Dedifferentiated amniotic fluid mesenchymal stem cell (primary cell): Measurements from ENCODE around the gene PTPN14.
A peak's percentile ranks its signal among the peaks of the same experiment; 100 is the strongest.

Experiments
- DNase-seq: peaks from one replicate; pipeline ENCODE4 v3.0.0-alpha.2; 2016; ENCODE audit errors: extremely low spot score

Gene PTPN14

DNA sequence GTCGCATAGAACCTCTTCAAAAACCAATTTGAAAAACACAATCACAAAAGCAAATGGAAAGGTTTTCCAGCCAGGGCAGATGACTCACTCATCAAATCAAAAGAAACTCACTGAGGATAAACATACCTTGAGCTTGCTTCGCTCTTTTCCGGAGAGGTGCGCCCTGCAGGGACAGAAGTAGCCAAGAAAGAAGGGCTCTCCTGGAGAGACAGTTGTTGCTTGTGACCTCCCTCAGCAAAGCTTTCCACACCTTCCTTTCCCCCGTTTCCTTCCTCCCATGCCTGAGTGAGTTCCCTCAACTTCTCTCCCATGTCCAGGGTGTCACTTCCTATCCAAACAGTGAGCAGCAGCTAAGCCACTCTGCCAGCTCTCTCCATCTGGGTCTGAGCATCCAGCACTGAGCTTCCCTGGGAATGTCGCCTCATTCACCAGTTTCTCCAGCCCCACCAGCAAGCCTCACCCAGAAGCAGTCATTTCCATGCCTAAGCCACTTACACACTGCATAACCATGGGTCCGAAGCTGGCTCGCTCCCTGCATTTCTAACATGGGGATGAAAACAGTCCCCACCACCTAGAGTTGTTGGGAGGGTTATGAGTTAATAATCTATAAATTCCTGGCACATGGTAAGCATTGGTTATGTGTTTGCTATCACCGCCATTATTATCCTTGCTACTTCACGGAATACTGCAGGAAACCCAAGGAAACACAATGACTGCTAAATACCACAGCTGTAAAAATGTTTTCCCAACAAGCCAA is 75.0 kb downstream of the PTPN14 start:
- no peak for DNase-seq

DNA sequence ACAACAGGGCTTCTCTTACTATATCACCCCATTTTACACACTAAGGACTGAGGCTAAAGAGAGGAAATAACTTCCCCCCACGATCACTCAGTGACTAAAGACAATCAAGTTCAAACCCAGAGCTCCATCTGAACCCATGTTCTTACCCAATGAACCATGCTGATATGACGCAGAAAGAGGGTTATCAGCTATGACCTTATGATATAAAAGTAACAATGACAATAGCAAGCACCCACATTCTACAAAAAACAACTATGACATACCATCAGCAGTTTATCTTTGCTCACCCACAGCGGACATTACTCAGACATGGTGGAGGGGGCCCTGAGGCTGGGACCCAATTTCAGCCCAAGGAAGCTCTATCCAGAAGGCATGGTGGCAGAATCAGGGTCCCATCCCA is 75.7 kb downstream of the PTPN14 start:
- no peak for DNase-seq

DNA sequence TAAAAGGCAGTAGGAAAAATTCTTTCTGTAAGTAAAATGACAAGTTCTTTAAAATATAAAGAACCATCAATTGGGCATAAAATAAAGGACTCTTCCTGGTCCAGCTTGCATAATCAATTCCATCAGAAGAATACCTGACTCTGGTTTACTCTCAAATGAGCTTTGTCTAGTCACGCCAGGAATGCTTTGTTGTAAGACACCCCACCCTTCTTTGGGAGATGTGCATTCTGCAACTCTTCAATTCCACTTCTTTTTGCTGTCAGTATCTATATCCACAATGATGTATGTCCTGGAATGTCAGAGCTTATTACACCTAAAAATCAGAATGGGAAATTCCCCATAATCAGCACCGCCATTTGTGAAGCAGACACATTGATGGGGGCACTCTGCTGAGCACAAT is 76.1 kb downstream of the PTPN14 start:
- no peak for DNase-seq

DNA sequence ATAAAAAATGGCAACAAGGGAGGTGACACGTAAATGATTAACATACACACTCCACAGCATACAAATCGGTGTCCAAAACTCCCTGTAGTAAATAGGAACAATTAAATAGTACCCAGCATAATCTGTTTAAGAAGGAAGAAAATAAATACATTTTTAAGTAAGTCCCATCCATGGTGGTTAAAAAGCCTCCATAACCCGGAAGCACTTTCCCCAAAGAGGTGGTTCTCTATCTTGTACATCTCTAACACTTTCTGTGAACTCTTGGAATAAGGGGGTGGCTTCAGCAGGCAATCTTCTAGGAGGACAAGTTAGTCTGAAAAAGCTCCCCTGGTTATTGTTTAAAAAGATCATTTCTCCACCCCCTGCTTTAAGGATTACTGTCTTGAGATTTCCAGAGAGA is 76.9 kb downstream of the PTPN14 start:
- no peak for DNase-seq

DNA sequence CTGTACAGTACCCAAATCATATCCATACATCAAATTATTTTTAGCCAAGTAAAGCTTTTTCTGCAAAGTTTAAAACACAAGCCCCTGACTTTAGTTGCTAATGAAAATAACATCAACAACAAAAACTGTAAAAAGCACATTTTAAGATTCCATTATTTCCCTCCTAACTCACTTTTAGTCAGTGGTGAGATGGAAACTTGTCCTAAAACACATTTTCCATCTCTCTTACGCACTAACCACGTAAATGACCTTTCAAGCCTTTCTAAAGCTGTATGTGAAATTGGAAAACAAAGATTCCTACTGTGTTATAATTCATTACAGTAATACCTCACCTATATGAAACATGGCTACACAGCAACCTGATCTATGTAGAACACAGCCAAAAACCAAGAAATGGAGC is 77.5 kb downstream of the PTPN14 start:
- DNase-seq, result no peak

DNA sequence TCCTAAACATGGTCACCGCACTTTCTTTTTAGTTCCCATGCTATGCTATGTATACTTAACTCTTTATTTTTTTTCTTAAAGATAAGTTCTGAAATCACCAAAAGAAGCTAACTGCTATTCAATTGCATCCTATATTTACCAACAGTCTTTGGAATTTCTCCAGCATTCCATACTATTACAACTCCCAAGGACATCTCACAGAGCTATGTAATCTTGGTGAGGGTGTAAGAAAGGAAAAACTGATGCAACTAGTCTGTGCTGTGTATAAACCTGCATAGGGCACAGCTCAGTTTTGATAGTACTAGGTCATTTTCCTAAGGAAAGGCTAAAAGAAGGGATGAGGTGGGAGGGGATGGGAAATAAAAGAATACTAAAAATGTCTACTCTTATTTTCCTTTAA is 78.0 kb downstream of the PTPN14 start:
- peak; percentile 96 for DNase-seq

DNA sequence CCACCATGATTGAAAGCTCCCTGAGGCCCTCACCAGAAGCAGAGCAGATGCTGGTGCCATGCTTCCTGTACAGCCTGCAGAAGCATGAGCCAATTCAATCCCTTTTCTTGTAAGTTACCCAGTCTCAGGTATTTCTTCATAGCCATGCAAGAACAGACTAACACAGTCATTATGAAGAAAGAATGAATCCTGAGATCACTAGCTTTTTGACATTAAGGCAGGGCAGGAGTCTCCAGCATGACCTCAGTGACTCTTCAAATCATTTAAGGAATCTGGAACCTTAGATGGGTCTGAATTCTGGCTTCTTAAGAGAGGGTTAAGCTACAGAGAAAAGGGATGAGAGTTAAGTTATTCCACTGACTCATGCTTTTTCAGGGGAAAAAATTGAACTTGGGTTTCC is 79.0 kb downstream of the PTPN14 start:
- DNase-seq, result peak; percentile 35

DNA sequence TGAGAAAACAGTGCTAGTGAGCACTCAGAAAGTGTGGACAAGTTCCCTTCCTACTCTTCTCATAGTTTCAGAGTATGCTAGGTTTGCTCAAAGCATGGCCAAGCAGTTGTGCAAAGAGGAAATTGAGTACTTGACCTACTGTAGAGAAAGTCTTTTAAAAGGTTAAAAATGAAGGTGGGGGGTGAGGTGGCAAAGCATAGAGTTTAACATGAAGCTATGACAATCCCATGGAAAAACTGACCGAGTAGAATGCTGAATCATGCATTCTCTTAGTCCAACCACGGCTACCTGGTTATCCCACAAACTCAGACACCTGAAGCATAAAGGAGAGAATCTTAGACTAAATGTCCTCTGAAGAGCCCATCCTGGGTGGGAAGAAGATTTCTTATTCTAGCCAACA is 79.9 kb downstream of the PTPN14 start:
- DNase-seq, result no peak

DNA sequence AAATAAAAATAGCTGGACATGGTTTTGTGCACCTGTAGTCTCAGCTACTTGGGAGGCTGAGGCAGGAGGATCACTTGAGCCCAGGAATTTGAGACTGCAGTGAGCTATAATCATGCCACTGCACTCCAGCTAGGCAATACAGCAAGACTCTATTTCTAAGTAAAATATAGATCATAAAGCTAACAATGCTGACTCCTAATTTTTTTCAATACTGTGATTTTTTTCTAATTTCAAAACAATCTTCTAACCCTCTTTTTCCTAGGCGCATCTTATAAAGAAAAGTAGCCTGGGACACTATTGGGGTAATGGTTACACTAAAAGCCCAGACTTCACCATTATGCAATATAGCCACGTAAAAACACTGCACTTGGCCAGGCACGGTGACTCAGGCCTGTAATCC is 81.3 kb downstream of the PTPN14 start:
- DNase-seq, result no peak

DNA sequence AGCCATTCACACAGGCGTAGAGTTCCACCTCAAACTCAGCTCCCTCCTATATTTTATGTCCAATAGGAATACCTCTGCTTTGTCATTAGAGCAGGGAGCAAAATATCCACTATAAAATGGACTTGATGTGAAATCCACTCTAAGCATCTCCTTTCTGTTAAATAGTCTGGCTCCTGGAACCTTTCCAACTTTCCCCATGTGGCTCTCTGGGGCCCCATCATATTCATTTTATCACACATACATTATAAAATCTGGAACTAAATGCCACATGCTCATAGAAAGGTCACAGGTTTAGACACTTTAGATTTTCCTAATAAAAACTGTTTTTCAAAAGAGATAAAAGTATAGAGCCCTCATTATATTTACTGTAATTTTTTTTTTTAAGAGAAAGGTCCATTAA is 82.1 kb downstream of the PTPN14 start:
- DNase-seq, result no peak

DNA sequence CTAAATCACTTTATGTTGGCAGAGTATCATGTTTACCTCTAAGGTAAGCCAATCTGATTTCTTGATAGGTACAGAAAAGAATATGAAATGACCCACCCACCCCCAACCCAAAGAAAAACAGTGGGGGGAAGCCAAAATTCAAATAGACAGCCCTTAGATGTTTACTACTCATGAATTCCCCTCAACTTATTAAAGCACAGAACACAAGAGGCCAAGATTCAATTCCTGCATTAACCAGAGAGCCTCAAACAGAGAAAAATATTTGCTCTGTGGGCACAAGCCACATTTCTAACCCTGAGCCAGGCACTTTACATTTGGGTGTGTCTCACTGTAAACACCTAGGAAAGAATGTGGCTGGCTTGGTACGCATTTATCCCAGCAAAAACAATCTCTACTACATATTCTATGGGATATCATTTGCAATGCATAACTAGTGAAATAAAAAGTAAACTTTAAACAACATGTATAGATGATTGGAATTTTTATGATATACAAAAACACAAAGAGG is 84.3 kb downstream of the PTPN14 start:
- no peak for DNase-seq

DNA sequence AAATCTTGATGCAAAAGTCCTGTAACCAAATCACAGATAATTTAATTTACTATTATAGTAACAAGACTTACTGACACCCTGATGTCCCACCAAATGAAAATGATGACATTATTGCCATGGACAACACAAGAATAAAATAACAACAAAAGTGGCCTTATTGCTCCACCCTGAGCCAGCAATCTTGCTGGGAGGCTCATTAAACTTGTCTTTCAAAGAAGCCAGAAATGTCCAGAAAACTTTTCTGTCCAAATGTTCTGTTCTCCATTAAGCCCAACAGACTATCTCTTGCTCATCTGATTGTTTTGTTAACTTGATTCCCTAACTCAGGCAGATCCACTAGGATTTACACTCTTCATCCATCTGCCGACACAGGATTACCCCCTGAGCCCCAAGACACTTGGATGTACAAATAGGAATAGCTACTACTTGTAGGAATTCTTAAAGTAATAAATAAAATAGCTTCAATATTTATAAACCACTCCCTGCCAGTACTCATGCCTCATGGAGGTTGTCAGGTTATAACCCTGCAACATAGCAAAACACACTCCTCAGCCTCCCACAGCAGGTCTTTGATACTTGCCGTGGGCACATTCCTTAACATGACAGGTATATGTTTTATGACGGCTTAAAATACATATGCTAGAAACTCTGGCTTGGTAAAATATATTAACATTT is 84.9 kb downstream of the PTPN14 start:
- DNase-seq, result no peak

DNA sequence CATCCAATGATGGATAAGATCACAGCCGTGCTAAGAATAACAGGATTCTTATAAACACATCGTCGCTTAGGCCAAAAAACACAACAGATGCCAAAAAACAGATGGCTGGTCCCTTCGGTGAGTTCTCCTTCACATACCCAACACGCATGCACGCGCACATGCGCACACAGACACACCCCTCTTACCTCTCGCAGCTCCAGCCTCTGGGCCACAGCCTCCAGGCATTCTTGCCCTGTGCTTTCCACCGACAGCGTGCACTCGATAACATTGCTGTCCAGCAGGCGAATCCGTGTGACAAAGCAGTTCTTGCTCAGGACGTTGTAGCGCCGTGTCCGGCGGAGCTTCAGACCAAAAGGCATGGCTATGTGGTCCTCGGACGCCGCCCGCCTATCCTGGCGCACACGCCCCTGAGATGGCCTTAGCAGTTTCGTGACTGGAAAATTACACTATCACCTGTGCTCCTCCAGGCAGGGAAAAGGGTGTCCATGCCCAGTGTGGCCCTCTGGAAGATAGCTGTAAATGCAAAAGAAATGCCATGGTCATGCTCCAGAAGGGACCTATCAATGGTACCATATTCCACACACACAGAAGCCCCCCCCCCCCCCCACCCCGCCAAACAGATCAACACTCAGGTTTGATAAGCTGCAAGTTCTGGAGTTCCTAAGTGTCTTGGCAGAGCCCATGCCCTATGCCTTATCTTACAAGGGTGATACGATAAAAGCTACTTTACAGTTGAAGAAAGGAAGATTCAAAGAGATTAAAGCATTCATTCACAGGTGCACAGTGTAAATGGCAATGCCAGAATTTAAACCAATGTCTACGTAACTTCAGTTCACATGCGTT is 86.7 kb downstream of the PTPN14 start:
- DNase-seq, result no peak

DNA sequence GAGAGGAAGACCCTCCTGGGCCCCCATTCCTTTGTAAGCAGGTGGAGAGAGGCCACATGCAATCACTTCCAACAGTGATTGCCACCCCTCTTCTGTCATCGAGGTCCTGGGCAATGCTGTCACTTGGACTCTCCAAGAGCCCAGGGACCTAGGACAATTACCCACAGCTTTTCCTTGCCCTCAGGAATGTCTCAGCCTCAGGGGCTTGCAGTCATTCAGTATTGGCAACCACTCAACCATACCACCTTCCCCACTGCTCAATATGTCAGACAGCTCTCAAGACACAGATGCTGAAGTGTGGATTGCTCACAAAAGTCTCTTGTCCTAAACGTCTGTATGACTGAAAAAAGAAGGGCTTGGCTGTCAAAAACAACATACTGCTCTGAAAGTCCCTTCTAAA is 87.8 kb downstream of the PTPN14 start:
- DNase-seq, result no peak

DNA sequence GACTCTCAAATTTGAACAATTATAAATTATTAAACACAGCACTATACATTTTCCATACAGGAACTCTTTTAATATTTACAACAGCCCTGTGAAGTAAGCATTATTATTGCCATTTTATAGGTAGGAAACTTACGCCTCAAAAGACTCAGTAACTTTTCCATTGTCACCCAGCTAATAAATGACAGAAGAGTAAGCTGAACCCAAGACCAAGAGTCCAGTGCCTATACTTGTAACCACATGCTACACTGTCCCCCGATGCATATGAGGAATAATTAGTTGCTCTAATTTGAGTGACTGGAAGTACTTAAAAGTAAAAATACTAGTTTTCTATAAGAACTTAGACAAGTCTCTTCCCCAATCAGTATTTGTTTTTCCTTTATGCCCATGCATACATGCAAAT is 88.5 kb downstream of the PTPN14 start:
- DNase-seq, result no peak

DNA sequence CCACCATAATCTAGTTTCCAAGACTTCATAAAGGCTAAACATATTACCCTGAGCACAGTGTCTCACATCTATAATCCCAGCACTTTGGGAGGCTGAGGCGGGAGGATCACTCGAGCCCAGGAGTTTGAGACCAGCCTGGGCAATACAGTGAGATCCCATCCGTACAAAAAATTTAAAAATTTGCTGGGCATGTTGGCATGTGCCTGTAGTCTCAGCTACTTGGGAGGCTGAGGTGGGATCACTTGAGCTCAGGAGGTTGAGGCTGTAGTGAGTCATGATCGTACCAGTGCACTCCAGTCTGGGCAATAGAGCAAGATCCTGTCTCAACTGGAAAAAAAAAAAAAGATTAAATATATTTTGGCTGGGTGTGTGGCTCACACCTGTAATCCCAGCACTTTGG is 90.1 kb downstream of the PTPN14 start:
- DNase-seq, result no peak

DNA sequence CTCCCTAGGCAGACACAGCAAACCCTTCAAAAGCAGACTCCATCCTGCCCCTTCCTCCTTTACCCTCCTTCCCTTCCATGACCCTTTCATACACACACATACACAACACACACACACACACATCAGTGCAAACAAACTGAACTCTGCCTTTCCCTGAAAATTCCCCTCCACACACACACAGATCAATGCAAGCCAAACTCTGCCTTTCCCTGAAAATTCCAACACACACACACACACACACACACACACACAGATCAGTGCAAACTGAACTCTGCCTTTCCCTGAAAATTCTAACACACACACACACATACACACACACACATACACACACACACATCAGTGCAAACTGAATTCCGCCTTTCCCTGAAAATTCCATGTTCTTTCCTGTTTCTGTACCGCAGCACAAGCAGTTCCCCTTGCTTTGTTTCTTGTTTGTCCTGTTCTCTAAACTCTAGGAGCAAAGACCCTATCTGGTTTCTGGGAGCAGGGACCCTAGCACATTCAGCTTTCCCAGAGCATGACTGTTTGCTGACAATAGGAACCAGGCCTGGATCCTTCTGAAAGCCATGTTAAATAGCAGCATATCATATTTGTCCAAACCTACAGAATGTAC is 91.0 kb downstream of the PTPN14 start:
- DNase-seq, result no peak

DNA sequence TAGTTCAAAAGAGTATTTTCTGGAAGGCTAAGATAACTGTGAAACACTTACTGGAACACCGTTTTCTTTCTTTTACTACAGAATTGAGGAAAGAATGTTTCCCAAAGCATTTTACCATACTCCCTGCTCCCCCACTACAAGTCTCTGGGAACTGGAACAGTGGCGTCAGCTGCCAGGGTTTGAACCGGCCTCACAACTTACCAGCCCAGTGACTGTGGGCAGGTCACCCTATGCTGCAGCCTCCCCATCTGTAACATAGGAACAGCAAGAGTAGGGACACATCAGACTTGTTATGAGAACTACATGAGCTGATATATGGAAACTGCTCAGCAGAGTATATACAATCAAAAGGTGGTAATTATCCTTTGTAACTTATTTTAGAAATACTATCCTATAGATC is 91.5 kb downstream of the PTPN14 start:
- DNase-seq, result no peak

DNA sequence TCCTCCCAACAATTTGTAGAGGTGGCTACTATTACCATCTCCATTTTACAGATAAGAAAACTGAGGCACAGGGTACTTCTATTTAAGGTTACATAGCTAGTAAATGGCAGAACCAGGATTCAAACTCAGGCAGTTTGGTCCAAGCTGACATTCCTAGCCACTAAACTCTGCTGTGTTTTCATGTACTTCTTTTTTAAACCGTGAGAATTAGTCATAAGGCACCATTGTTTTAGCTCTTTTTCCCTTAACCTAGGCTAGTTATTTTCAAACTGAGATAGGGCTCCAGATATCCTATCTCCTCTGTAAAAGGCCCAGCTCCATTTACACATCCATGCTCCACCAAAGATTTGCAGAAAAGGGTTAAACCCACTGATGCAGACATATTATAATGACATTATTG is 92.9 kb downstream of the PTPN14 start:
- no peak for DNase-seq

DNA sequence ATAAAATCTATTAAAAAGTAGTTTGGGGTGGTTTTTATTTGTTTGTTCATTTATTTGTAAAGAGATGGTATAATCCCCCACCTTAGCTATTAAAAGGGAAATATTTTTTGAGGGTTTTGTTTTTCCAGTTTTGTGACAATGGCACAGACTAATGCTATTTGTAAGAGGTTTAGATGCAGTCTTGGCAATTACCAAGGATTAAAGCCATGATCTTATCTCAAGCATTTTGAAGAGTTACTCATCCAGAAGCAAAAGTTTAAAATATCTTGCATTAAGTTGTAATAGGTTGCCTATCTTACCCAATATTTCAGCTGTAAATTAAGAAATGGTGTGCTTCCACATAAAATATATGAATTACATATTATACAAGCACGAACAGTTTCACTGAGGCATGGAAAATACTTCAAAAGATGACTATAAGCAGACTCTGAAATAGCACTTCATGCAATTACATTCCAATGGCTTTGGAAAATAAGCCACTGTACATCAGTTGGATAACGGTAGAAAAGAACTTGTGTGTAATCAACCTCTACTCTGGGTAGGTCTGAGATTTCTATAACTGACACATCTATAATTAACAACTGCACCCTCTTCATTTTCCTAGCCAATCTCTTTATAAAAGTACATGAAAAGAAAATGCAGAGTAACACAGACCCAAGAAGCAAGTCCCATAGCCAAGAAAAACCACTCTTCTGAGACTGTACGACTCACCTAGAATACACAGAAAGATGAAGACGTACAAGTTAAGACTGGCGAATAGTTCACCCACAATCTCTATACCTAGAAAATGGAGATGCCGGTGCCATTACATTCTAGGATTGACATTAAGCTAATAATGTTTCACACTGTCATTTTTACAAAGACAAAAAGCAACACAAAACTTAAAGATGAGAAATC is 95.2 kb downstream of the PTPN14 start:
- DNase-seq, result no peak

DNA sequence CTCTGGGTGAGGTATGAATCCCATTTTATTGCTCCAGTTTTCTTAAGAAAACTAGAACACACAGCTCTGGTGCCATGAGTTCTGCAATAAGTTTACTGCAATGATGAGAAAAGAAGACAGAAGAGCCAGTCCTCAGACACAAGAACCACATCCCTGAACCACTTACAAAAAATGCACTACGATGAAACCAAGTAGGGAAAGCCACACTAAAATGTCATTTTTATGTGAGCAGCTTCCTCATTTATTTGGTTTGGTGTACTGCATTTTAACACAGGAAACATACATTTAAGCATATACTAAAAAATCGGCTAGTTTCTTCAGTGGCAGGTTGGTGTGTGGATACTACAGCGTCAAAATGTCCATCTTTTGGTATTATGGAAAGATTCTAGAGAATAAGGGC is 95.9 kb downstream of the PTPN14 start:
- no peak for DNase-seq
